Lower leg skin (tissue), 4 donors: ENCODE data around the gene TIPIN. TPM values are rescaled to one million over a fixed set of nuclear protein-coding genes. Genes with fewer than 3 reads are reported as not detected.
"Not testable (repeated sequence)": the region's sequence is repeated elsewhere in the genome, so short reads cannot be mapped to it uniquely, and the experiment has no call there.

Experiments used
- DNase-seq, 2 donors: peaks; one replicate each; pipeline ENCODE4 v3.0.0-alpha.2; 2019; ENCODE audit warnings: low spot score in 2 of 2
- H3K4me3 ChIP-seq: fragments of 200-600 bp; sonication (generic); 2 replicates; pipeline ENCODE4 v1.5.1; 2017; ENCODE audit warnings: mild to moderate bottlenecking, low read depth; ENCODE audit not compliant: poor library complexity, severe bottlenecking
- POLR2A ChIP-seq, 2 donors: fragments of 450-650 bp; IDR thresholded peaks; one replicate each; pipeline ENCODE4 v1.6.1; 2016 to 2017; ENCODE audit warnings: antibody characterized with exemption in 2 of 2, mild to moderate bottlenecking in 1 of 2, moderate library complexity in 1 of 2
- WGBS, 2 donors: methylation state at CpG; one replicate each; pipeline ENCODE4 v1.1.5; 2018; 5-methylcytosine and 5-hydroxymethylcytosine counted together
- intact Hi-C: fragments of 100-400 bp; cut with DNase I; formaldehyde crosslinking; loops from one replicate; pipeline ENCODE4 v1.15.0; 2023; ENCODE audit warnings: low total_unique reads
- total RNA-seq, 4 donors: library from RNA; depleted of rRNA; stranded (reverse); fragments of >200 nt; gene quantifications; one replicate each; pipeline ENCODE4 v1.1.0, GENCODE V29; 2016
- TF ChIP-seq, protein P1 (sequence below), 3 donors: fragments of 450-650 bp; IDR thresholded peaks; one replicate each; pipeline ENCODE4 v1.5.1; 2016; ENCODE audit warnings: antibody characterized with exemption in 3 of 3, mild to moderate bottlenecking in 3 of 3, moderate library complexity in 2 of 3

Gene TIPIN
- total RNA-seq, 4 donors from 2014 or later: 4.0 to 14.8 (median 5.3) TPM

DNA sequence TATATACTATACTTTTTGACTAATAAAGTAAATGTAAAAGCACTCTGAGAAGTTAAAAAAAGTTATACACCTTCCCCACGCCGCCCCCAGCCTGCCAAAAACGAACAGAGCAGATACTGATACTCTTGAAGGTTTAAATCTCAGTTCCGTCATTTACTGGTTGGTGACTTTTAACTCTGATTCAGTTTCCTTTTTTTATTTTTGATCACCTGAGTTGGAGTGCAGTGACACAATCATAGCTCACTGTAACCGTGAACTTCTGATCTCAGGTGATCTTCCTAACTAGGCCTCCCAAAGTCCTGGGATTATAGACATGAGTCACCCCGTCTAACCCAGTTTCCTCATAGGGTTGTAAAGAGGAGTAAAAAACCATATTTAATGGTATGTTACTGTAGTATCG lies 3.3 kb upstream of the TIPIN start:
- intact Hi-C loops: no loop called here
- TF ChIP-seq POLR2A (IDR thresholded peaks at IDR 0.05): no peak
- WGBS, 2 donors: 80 to 87% methylated on average over 7 of the region's 7 CpGs
- no peak overlapping the region for H3K4me3 ChIP-seq
- no peak for DNase-seq

GRCh38 chr15:66356077-66356358 lies 467 bp downstream of the TIPIN start:
- DNase-seq: no peak
- TF ChIP-seq, protein P1, sequence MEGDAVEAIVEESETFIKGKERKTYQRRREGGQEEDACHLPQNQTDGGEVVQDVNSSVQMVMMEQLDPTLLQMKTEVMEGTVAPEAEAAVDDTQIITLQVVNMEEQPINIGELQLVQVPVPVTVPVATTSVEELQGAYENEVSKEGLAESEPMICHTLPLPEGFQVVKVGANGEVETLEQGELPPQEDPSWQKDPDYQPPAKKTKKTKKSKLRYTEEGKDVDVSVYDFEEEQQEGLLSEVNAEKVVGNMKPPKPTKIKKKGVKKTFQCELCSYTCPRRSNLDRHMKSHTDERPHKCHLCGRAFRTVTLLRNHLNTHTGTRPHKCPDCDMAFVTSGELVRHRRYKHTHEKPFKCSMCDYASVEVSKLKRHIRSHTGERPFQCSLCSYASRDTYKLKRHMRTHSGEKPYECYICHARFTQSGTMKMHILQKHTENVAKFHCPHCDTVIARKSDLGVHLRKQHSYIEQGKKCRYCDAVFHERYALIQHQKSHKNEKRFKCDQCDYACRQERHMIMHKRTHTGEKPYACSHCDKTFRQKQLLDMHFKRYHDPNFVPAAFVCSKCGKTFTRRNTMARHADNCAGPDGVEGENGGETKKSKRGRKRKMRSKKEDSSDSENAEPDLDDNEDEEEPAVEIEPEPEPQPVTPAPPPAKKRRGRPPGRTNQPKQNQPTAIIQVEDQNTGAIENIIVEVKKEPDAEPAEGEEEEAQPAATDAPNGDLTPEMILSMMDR (IDR thresholded peaks at IDR 0.05): no peak
- TF ChIP-seq POLR2A (IDR thresholded peaks at IDR 0.05): no peak
- intact Hi-C loops: no loop called here
- 1 to 3% methylated on average over 12 of the region's 12 CpGs for WGBS, 2 donors
- peak overlapping the region; percentile 55 for H3K4me3 ChIP-seq

GRCh38 chr15:66348530-66348929 lies 8.0 kb downstream of the TIPIN start:
- WGBS, 2 donors: 40% methylated on average over 5 of the region's 5 CpGs
- H3K4me3 ChIP-seq, DNase-seq, intact Hi-C loops: not testable (repeated sequence)

- no peak overlapping the region for H3K4me3 ChIP-seq
- intact Hi-C loops: no loop called here
- TF ChIP-seq, protein P1 (IDR thresholded peaks at IDR 0.05): no peak
- no peak for TF ChIP-seq POLR2A (IDR thresholded peaks at IDR 0.05)
- WGBS, 2 donors: 92% methylated on average over 14 of the region's 14 CpGs
- DNase-seq: no peak
Observed at GRCh38 chr15:66328771-66329170, 27.7 kb downstream of the TIPIN start.

GRCh38 chr15:66327736-66328135 lies 28.7 kb downstream of the TIPIN start:
- no peak overlapping the region for H3K4me3 ChIP-seq
- no peak for TF ChIP-seq POLR2A (IDR thresholded peaks at IDR 0.05)
- TF ChIP-seq, protein P1 (IDR thresholded peaks at IDR 0.05): no peak
- DNase-seq: no peak
- 85 to 91% methylated on average over 4 of the region's 4 CpGs for WGBS, 2 donors
- intact Hi-C loops: no loop called here

GRCh38 chr15:66326051-66326450 lies 30.4 kb downstream of the TIPIN start:
- TF ChIP-seq POLR2A (IDR thresholded peaks at IDR 0.05): no peak
- TF ChIP-seq, protein P1 (IDR thresholded peaks at IDR 0.05): no peak
- intact Hi-C loops: no loop called here
- H3K4me3 ChIP-seq: no peak overlapping the region
- 92 to 93% methylated on average over 11 of the region's 11 CpGs for WGBS, 2 donors
- no peak for DNase-seq

- no peak for DNase-seq
- intact Hi-C loops: no loop called here
- WGBS, 2 donors: 82 to 83% methylated on average over 12 of the region's 12 CpGs
- no peak overlapping the region for H3K4me3 ChIP-seq
- no peak for TF ChIP-seq POLR2A (IDR thresholded peaks at IDR 0.05)
- TF ChIP-seq, protein P1 (IDR thresholded peaks at IDR 0.05): no peak
Observed at GRCh38 chr15:66323312-66323928, 33.1 kb downstream of the TIPIN start.
